ENCODE results near the gene WDSUB1.

The WDSUB1 gene

DNA sequence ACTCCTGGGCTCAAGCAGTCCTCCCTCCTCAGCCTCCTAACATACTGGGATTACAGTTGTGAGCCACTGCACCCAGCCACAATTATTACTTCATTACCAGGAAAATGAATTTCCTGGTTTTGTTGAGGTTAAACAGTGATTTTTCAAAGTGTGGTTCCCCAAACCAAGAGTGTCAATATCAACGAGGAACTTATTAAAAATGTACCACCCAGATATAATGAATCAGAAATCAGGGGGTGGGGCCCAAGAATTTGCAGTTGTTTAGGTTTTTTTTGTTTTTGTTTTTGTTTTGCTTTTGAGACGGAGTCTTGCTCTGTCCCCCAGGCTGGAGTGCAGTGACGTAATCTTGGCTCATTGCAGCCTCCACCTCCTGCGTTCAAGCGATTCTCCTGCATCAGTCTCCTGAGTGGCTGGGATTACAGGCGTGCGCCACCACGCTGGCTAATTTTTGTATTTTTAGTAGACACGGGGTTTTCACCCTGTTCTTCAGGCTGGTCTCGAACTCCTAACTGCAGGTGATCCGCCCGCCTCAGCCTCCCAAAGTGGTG is 94.1 kb downstream of the WDSUB1 start:
- no peak for DNase-seq

DNA sequence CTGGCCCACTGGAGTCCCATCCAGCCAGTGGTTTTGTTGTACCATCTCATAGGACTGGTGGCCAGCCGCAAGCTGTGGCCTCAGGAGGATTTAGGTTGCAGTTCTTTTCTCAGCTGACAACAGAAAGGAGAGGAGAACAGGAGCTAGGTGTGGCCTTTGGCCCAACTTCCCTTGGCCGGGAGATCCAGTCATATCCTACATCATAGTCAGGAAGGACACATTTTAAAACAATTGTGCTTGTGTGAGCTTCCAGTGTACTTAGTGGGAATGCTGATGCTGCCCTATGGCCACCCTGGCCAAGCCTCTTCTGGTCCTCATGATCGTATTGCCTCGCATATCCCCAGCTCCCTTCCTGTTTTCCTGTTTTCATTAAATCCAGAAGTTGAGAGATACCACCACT is 98.1 kb downstream of the WDSUB1 start:
- DNase-seq = no peak

DNA sequence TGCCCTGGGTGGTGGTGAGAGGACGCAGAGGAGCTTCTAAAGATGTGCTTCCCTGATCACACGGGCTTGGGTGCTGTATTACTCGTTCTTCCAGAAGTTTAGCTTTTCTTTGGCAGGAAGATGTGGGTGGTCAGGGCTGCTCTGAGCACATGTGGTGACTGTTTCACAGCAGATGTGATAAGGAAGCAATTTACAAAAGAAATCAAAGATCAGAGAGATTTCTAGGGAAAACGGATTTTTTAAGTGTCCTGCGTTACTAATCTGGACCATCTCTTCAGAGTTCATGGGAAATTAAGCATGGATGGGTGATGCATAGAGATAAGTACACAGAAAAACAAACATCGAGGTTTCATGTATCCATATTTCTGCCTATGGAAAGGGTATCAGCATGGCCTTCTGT is 99.4 kb downstream of the WDSUB1 start:
- no peak for DNase-seq

DNA sequence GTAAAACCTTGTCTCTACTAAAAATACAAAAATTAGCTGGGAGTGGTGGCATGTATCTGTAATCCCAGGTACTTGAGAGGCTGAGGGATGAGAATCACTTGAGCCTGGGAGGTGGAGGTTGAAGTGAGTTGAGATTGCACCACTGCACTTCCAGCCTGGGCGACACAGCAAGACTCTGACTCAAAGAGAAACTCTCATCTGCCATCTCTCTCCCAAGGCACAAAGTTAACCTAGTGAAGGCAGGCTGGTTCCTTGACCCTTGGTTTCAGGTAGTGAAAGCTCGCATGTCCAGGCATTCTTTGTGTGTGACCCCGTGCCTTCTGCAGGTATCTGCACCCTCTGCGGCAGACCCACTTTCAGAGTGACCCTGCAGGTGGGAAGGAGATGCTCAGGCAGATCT is 100.0 kb downstream of the WDSUB1 start:
- no peak for DNase-seq
